ENCODE measurements around the gene PAQR3.

DNA sequence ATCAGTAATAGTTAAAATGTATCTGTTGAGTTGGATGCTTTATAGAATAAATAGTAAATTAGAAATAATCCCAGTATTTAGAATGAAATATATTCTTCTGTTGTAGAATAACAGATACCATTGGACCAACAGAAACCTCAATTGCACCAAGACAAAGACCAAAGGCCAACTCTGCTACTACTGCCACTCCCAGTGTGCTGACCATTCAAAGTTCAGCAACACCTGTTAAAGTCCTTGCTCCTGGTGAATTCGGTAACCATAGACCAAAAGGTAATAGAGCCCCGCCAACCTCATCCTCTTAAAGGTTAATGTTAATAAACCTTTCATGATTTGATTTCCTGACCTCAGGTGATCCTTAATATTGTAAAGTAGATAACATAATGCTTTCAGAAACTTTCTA is 73.8 kb downstream of the PAQR3 start:
- TF ChIP-seq, protein P1, sequence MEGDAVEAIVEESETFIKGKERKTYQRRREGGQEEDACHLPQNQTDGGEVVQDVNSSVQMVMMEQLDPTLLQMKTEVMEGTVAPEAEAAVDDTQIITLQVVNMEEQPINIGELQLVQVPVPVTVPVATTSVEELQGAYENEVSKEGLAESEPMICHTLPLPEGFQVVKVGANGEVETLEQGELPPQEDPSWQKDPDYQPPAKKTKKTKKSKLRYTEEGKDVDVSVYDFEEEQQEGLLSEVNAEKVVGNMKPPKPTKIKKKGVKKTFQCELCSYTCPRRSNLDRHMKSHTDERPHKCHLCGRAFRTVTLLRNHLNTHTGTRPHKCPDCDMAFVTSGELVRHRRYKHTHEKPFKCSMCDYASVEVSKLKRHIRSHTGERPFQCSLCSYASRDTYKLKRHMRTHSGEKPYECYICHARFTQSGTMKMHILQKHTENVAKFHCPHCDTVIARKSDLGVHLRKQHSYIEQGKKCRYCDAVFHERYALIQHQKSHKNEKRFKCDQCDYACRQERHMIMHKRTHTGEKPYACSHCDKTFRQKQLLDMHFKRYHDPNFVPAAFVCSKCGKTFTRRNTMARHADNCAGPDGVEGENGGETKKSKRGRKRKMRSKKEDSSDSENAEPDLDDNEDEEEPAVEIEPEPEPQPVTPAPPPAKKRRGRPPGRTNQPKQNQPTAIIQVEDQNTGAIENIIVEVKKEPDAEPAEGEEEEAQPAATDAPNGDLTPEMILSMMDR (IDR thresholded peaks at IDR 0.05 in 2 of 3, conservative IDR thresholded peaks at IDR 0.05 in 1 of 3; ENCODE audit: insufficient read depth in 2 of 3, low read depth in 1 of 3, low read length in 3 of 3): no peak
- TF ChIP-seq POLR2A (conservative IDR thresholded peaks at IDR 0.05): no peak
- TF ChIP-seq, protein P2, sequence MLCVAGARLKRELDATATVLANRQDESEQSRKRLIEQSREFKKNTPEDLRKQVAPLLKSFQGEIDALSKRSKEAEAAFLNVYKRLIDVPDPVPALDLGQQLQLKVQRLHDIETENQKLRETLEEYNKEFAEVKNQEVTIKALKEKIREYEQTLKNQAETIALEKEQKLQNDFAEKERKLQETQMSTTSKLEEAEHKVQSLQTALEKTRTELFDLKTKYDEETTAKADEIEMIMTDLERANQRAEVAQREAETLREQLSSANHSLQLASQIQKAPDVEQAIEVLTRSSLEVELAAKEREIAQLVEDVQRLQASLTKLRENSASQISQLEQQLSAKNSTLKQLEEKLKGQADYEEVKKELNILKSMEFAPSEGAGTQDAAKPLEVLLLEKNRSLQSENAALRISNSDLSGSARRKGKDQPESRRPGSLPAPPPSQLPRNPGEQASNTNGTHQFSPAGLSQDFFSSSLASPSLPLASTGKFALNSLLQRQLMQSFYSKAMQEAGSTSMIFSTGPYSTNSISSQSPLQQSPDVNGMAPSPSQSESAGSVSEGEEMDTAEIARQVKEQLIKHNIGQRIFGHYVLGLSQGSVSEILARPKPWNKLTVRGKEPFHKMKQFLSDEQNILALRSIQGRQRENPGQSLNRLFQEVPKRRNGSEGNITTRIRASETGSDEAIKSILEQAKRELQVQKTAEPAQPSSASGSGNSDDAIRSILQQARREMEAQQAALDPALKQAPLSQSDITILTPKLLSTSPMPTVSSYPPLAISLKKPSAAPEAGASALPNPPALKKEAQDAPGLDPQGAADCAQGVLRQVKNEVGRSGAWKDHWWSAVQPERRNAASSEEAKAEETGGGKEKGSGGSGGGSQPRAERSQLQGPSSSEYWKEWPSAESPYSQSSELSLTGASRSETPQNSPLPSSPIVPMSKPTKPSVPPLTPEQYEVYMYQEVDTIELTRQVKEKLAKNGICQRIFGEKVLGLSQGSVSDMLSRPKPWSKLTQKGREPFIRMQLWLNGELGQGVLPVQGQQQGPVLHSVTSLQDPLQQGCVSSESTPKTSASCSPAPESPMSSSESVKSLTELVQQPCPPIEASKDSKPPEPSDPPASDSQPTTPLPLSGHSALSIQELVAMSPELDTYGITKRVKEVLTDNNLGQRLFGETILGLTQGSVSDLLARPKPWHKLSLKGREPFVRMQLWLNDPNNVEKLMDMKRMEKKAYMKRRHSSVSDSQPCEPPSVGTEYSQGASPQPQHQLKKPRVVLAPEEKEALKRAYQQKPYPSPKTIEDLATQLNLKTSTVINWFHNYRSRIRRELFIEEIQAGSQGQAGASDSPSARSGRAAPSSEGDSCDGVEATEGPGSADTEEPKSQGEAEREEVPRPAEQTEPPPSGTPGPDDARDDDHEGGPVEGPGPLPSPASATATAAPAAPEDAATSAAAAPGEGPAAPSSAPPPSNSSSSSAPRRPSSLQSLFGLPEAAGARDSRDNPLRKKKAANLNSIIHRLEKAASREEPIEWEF (CRISPR knock-in tag; IDR thresholded peaks at IDR 0.05): no peak
- TF ChIP-seq, protein P3, sequence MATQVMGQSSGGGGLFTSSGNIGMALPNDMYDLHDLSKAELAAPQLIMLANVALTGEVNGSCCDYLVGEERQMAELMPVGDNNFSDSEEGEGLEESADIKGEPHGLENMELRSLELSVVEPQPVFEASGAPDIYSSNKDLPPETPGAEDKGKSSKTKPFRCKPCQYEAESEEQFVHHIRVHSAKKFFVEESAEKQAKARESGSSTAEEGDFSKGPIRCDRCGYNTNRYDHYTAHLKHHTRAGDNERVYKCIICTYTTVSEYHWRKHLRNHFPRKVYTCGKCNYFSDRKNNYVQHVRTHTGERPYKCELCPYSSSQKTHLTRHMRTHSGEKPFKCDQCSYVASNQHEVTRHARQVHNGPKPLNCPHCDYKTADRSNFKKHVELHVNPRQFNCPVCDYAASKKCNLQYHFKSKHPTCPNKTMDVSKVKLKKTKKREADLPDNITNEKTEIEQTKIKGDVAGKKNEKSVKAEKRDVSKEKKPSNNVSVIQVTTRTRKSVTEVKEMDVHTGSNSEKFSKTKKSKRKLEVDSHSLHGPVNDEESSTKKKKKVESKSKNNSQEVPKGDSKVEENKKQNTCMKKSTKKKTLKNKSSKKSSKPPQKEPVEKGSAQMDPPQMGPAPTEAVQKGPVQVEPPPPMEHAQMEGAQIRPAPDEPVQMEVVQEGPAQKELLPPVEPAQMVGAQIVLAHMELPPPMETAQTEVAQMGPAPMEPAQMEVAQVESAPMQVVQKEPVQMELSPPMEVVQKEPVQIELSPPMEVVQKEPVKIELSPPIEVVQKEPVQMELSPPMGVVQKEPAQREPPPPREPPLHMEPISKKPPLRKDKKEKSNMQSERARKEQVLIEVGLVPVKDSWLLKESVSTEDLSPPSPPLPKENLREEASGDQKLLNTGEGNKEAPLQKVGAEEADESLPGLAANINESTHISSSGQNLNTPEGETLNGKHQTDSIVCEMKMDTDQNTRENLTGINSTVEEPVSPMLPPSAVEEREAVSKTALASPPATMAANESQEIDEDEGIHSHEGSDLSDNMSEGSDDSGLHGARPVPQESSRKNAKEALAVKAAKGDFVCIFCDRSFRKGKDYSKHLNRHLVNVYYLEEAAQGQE (IDR thresholded peaks at IDR 0.05; ENCODE audit: borderline replicate concordance): no peak
- TF ChIP-seq, protein P3 (CRISPR knock-in tag; IDR thresholded peaks at IDR 0.05; ENCODE audit: low read depth): no peak
- TF ChIP-seq KAT7 (CRISPR knock-in tag; IDR thresholded peaks at IDR 0.05; ENCODE audit: borderline replicate concordance): no peak
- TF ChIP-seq, protein P4, sequence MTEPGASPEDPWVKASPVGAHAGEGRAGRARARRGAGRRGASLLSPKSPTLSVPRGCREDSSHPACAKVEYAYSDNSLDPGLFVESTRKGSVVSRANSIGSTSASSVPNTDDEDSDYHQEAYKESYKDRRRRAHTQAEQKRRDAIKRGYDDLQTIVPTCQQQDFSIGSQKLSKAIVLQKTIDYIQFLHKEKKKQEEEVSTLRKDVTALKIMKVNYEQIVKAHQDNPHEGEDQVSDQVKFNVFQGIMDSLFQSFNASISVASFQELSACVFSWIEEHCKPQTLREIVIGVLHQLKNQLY (CRISPR knock-in tag; conservative IDR thresholded peaks at IDR 0.05): no peak
- no peak for TF ChIP-seq NONO (IDR thresholded peaks at IDR 0.05; ENCODE audit: low read depth in 2 of 2, low read length in 1 of 2)
- TF ChIP-seq EP300 (IDR thresholded peaks at IDR 0.05; ENCODE audit: low read length): no peak
- no peak for TF ChIP-seq GTF2E2 (tag; IDR thresholded peaks at IDR 0.05)
- no peak for TF ChIP-seq RBM14 (IDR thresholded peaks at IDR 0.05; ENCODE audit: borderline replicate concordance, insufficient read depth, low read depth, low read length)
- TF ChIP-seq ZZZ3 (IDR thresholded peaks at IDR 0.05): no peak
- TF ChIP-seq, protein P5, sequence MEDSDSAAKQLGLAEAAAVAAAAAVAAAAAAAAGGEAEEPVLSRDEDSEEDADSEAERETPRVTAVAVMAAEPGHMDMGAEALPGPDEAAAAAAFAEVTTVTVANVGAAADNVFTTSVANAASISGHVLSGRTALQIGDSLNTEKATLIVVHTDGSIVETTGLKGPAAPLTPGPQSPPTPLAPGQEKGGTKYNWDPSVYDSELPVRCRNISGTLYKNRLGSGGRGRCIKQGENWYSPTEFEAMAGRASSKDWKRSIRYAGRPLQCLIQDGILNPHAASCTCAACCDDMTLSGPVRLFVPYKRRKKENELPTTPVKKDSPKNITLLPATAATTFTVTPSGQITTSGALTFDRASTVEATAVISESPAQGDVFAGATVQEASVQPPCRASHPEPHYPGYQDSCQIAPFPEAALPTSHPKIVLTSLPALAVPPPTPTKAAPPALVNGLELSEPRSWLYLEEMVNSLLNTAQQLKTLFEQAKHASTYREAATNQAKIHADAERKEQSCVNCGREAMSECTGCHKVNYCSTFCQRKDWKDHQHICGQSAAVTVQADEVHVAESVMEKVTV (CRISPR knock-in tag; IDR thresholded peaks at IDR 0.05): no peak

Data from K562 (cell line).